C4-2B (cell line): ENCODE results near the gene CDC42BPA.

ENCODE experiments used
- H3K27ac ChIP-seq: fragments of 450-650 bp; 2 replicates; pipeline ENCODE4 v1.5.1; 2017
- CTCF ChIP-seq: fragments of 450-650 bp; conservative IDR thresholded peaks from 2 replicates; pipeline ENCODE4 v1.5.1; 2017; ENCODE audit warnings: mild to moderate bottlenecking
- ZFX ChIP-seq: fragments of 450-650 bp; IDR thresholded peaks from 2 replicates; pipeline ENCODE4 v1.6.1; 2017

Gene CDC42BPA

GRCh38 chr1:227197064-227197463 is 121.2 kb downstream of the CDC42BPA start:
- H3K27ac ChIP-seq = no peak overlapping the region
- TF ChIP-seq ZFX = no peak

- TF ChIP-seq CTCF (no peak), ZFX (no peak)
- no peak overlapping the region for H3K27ac ChIP-seq
Measured at GRCh38 chr1:227192163-227192562, 126.1 kb downstream of the CDC42BPA start.

GRCh38 chr1:227191607-227192006 is 126.7 kb downstream of the CDC42BPA start:
- no peak for TF ChIP-seq ZFX
- TF ChIP-seq CTCF = no peak
- no peak overlapping the region for H3K27ac ChIP-seq

GRCh38 chr1:227190321-227190720 is 128.0 kb downstream of the CDC42BPA start:
- TF ChIP-seq CTCF (no peak), ZFX (no peak)
- no peak overlapping the region for H3K27ac ChIP-seq

- no peak for TF ChIP-seq CTCF
- TF ChIP-seq ZFX = no peak
- H3K27ac ChIP-seq = no peak overlapping the region
Measured at GRCh38 chr1:227185291-227185690, 133.0 kb downstream of the CDC42BPA start.

- TF ChIP-seq CTCF = no peak
- TF ChIP-seq ZFX = no peak
- H3K27ac ChIP-seq = no peak overlapping the region
Measured at GRCh38 chr1:227182012-227182411, 136.3 kb downstream of the CDC42BPA start.

- H3K27ac ChIP-seq = no peak overlapping the region
- TF ChIP-seq ZFX (no peak), CTCF (no peak)
Measured at GRCh38 chr1:227175611-227176010, 142.7 kb downstream of the CDC42BPA start.

GRCh38 chr1:227174164-227174563 is 144.1 kb downstream of the CDC42BPA start:
- TF ChIP-seq ZFX = no peak
- no peak for TF ChIP-seq CTCF
- no peak overlapping the region for H3K27ac ChIP-seq
